ENCODE measurements around the gene ASB16.

ASB16 gene

GRCh38 chr17:44190481-44190880, 20.0 kb downstream of the ASB16 start:
- DNase-seq: no peak

- DNase-seq: no peak
These were observed 20.9 kb downstream of the ASB16 start for GRCh38 chr17:44191369-44191768.

GRCh38 chr17:44191941-44192496, 21.5 kb downstream of the ASB16 start:
- peak; percentile 37 to 42 for DNase-seq

- no peak for DNase-seq
These were observed 22.2 kb downstream of the ASB16 start for GRCh38 chr17:44192750-44193149.

GRCh38 chr17:44193326-44194084, 23.0 kb downstream of the ASB16 start:
- no peak for DNase-seq

GRCh38 chr17:44197107-44197506, 26.6 kb downstream of the ASB16 start:
- DNase-seq: no peak

GRCh38 chr17:44197980-44198720, 27.6 kb downstream of the ASB16 start:
- DNase-seq: peak; percentile 75 to 77

- DNase-seq: peak; percentile 31 to 66
These were observed 28.4 kb downstream of the ASB16 start for GRCh38 chr17:44198721-44199552.

GRCh38 chr17:44199553-44200477, 29.3 kb downstream of the ASB16 start, which contains the start of gene ATXN7L3:
Gene ATXN7L3 (minus strand): TSS chr17:44199884. CDS start chr17:44198070, 1,814 bp downstream.
- DNase-seq: peak; percentile 98

- DNase-seq: no peak
These were observed 30.1 kb downstream of the ASB16 start for GRCh38 chr17:44200478-44201155.

- no peak for DNase-seq
These were observed 32.3 kb downstream of the ASB16 start for GRCh38 chr17:44202756-44203155.

- DNase-seq: peak; percentile 74
These were observed 33.4 kb downstream of the ASB16 start for GRCh38 chr17:44203731-44204440.

GRCh38 chr17:44204441-44204882, 34.0 kb downstream of the ASB16 start:
- peak; percentile 31 to 32 for DNase-seq

GRCh38 chr17:44205962-44206824, 35.7 kb downstream of the ASB16 start:
- DNase-seq: no peak

GRCh38 chr17:44206825-44207155, 36.3 kb downstream of the ASB16 start:
- no peak for DNase-seq

- DNase-seq: no peak
These were observed 36.8 kb downstream of the ASB16 start for GRCh38 chr17:44207319-44207718.

- DNase-seq: no peak
These were observed 37.2 kb downstream of the ASB16 start for GRCh38 chr17:44207743-44208142.

- no peak for DNase-seq
These were observed 39.4 kb downstream of the ASB16 start for GRCh38 chr17:44209786-44210341.

All from inflammatory macrophage (primary cell).